HEK293 (cell line): ENCODE data around the gene UROC1.
A peak's percentile ranks its signal among the peaks of the same experiment; 100 is the strongest.

Experiments used
- CTCF ChIA-PET: fragments of 350-600 bp; formaldehyde crosslinking; extraction: SDS; loops from one replicate; lab custom pipeline; 2021; ENCODE audit warnings: antibody characterized with exemption; lab: Yijun Ruan, JAX
- POLR2A ChIA-PET: fragments of 300-600 bp; formaldehyde crosslinking; extraction: SDS; loops from one replicate; lab custom pipeline; 2020; ENCODE audit warnings: antibody characterized with exemption, inconsistent platforms; lab: Yijun Ruan, JAX
- H3K27ac ChIP-seq: fragments of 200-500 bp; sonication (Bioruptor generic); 2 replicates; pipeline ENCODE4 v1.5.1; 2014; ENCODE audit warnings: low read depth, low read length, control low read depth, inconsistent platforms; ENCODE audit errors: extremely low read depth
- H3K36me3 ChIP-seq, 2 experiments: fragments of 200-500 bp in 1 of 2; sonication (Bioruptor generic) in 1 of 2; 1 replicate in 1 of 2; 2 replicates in 1 of 2; pipeline ENCODE4 v1.5.1; 2014 to 2017; ENCODE audit warnings: inconsistent platforms in 2 of 2, low read length in 2 of 2; ENCODE audit not compliant: control insufficient read depth in 2 of 2, insufficient read depth in 1 of 2
- H3K4me1 ChIP-seq: fragments of 200-500 bp; sonication (Bioruptor generic); 2 replicates; pipeline ENCODE4 v1.5.1; 2014; ENCODE audit warnings: mild to moderate bottlenecking, low read length, inconsistent platforms; ENCODE audit not compliant: control insufficient read depth, insufficient read depth
- H3K4me3 ChIP-seq: 2 replicates; pipeline ENCODE4 v1.5.1; 2011; ENCODE audit warnings: low read depth, mild to moderate bottlenecking, control low read depth, low read length, moderate library complexity
- H3K9me3 ChIP-seq: fragments of 200-500 bp; sonication (Bioruptor generic); 2 replicates; pipeline ENCODE4 v1.5.1; 2014; ENCODE audit warnings: low read depth, low read length, inconsistent platforms; ENCODE audit not compliant: control insufficient read depth, insufficient read depth
- AEBP2 ChIP-seq: fragments of 450-650 bp; formaldehyde crosslinking; IDR thresholded peaks from 2 replicates; pipeline ENCODE4 v1.5.1; 2016; ENCODE audit warnings: missing biosample characterization, missing genetic modification characterization, borderline replicate concordance
- BCL11A ChIP-seq: fragments of 450-650 bp; formaldehyde crosslinking; IDR thresholded peaks from 2 replicates; pipeline ENCODE4 v1.5.1; 2016; ENCODE audit warnings: low read depth, missing biosample characterization, missing genetic modification characterization
- IKZF3 ChIP-seq: fragments of 450-650 bp; IDR thresholded peaks from 2 replicates; pipeline ENCODE4 v1.5.0; 2018; ENCODE audit warnings: missing biosample characterization, mild to moderate bottlenecking, missing genetic modification characterization, moderate library complexity
- OVOL3 ChIP-seq: fragments of 450-650 bp; formaldehyde crosslinking; IDR thresholded peaks from 2 replicates; pipeline ENCODE4 v1.5.1; 2016; ENCODE audit warnings: missing biosample characterization, missing genetic modification characterization
- PATZ1 ChIP-seq: fragments of 450-650 bp; formaldehyde crosslinking; IDR thresholded peaks from 2 replicates; pipeline ENCODE4 v1.5.1; 2016; ENCODE audit warnings: missing biosample characterization, missing genetic modification characterization
- ZBTB11 ChIP-seq: fragments of 450-650 bp; formaldehyde crosslinking; conservative IDR thresholded peaks from 2 replicates; pipeline ENCODE4 v1.5.1; 2016; ENCODE audit warnings: low read depth, missing biosample characterization, missing genetic modification characterization
- ZBTB21 ChIP-seq: fragments of 450-650 bp; formaldehyde crosslinking; IDR thresholded peaks from 2 replicates; pipeline ENCODE4 v1.5.1; 2017; ENCODE audit warnings: missing biosample characterization, missing genetic modification characterization
- ZBTB7A ChIP-seq: fragments of 450-650 bp; formaldehyde crosslinking; IDR thresholded peaks from 2 replicates; pipeline ENCODE4 v1.5.1; 2016; ENCODE audit warnings: low read depth, missing biosample characterization, missing genetic modification characterization
- ZEB2 ChIP-seq: fragments of 450-650 bp; formaldehyde crosslinking; IDR thresholded peaks from 2 replicates; pipeline ENCODE4 v1.5.1; 2016; ENCODE audit warnings: missing biosample characterization, missing genetic modification characterization
- ZFP3 ChIP-seq: fragments of 450-650 bp; formaldehyde crosslinking; IDR thresholded peaks from 2 replicates; pipeline ENCODE4 v1.5.1; 2016; ENCODE audit warnings: low read depth, missing biosample characterization, missing genetic modification characterization
- ZIC2 ChIP-seq: fragments of 450-650 bp; formaldehyde crosslinking; IDR thresholded peaks from 2 replicates; pipeline ENCODE4 v1.5.1; 2016; ENCODE audit warnings: missing biosample characterization, missing genetic modification characterization
- ZNF239 ChIP-seq: fragments of 450-650 bp; formaldehyde crosslinking; IDR thresholded peaks from 2 replicates; pipeline ENCODE4 v1.5.1; 2016; ENCODE audit warnings: missing biosample characterization, missing genetic modification characterization
- ZNF513 ChIP-seq: fragments of 450-650 bp; IDR thresholded peaks from 2 replicates; pipeline ENCODE4 v1.5.1; 2018; ENCODE audit warnings: missing biosample characterization, missing genetic modification characterization
- ZNF548 ChIP-seq: fragments of 450-650 bp; formaldehyde crosslinking; IDR thresholded peaks from 2 replicates; pipeline ENCODE4 v1.5.1; 2016; ENCODE audit warnings: missing biosample characterization, missing genetic modification characterization
- ZNF623 ChIP-seq: fragments of 450-650 bp; formaldehyde crosslinking; IDR thresholded peaks from 2 replicates; pipeline ENCODE4 v1.5.1; 2016; ENCODE audit warnings: missing biosample characterization, missing genetic modification characterization
- ZNF776 ChIP-seq: fragments of 450-650 bp; formaldehyde crosslinking; IDR thresholded peaks from 2 replicates; pipeline ENCODE4 v1.5.0; 2017; ENCODE audit warnings: missing biosample characterization, missing genetic modification characterization, borderline replicate concordance
- ZNF843 ChIP-seq: fragments of 450-650 bp; formaldehyde crosslinking; IDR thresholded peaks from 2 replicates; pipeline ENCODE4 v1.5.1; 2016; ENCODE audit warnings: missing biosample characterization, missing genetic modification characterization

UROC1 gene

GRCh38 chr3:126439346-126439967, 78.1 kb downstream of the UROC1 start:
- POLR2A ChIA-PET: no interaction called here
- H3K27ac ChIP-seq: no peak overlapping the region
- CTCF ChIA-PET: no interaction called here

GRCh38 chr3:126438746-126439145, 78.8 kb downstream of the UROC1 start:
- H3K4me3 ChIP-seq: no peak overlapping the region
- no peak overlapping the region for H3K27ac ChIP-seq
- H3K4me1 ChIP-seq: no peaks in the 10 kb centered on the region
- ChIA-PET CTCF (no interaction called here), POLR2A (no interaction called here)
- TF ChIP-seq ZBTB11 (no peak), ZIC2 (tag by site-specific recombination) (peak; percentile 50)
- peaks cover 0 to 85% of the 10 kb centered on the region in 2 experiments; a peak in 1 of 3 replicates for H3K36me3 ChIP-seq
- H3K9me3 ChIP-seq: no peaks in the 10 kb centered on the region

More at GRCh38 chr3:126439346-126439967, 78.1 kb downstream of the UROC1 start:
- Histone ChIP-seq H3K4me3 (no peak overlapping the region), H3K4me1 (no peaks in the 10 kb centered on the region), H3K9me3 (no peaks in the 10 kb centered on the region), H3K36me3 (peaks cover 0 to 81% of the 10 kb centered on the region in 2 experiments; a peak in 1 of 3 replicates)
- TF ChIP-seq ZEB2 (tag by site-specific recombination) (no peak), ZNF548 (tag by site-specific recombination) (no peak), BCL11A (tag by site-specific recombination) (no peak), ZIC2 (tag by site-specific recombination) (0 out of 2 replicates have a peak, but pooled peaks have one; percentile 8), OVOL3 (no peak), PATZ1 (no peak)

GRCh38 chr3:126438186-126438585, 79.4 kb downstream of the UROC1 start:
- no peaks in the 10 kb centered on the region for H3K4me1 ChIP-seq
- no peaks in the 10 kb centered on the region for H3K9me3 ChIP-seq
- no peak overlapping the region for H3K4me3 ChIP-seq
- TF ChIP-seq ZNF513 (tag by site-specific recombination) (no peak), ZNF843 (tag by site-specific recombination) (no peak), OVOL3 (no peak), AEBP2 (no peak), ZNF776 (no peak), IKZF3 (no peak), ZNF623 (no peak), ZBTB21 (tag by site-specific recombination) (no peak), ZFP3 (tag by site-specific recombination) (no peak), ZBTB7A (tag by site-specific recombination) (no peak), ZNF239 (tag by site-specific recombination) (no peak)
- H3K27ac ChIP-seq: no peak overlapping the region
- H3K36me3 ChIP-seq: peaks cover 0 to 83% of the 10 kb centered on the region in 2 experiments; a peak in 1 of 3 replicates
- ChIA-PET POLR2A (no interaction called here), CTCF (no interaction called here)
